HUES48 (cell line): ENCODE results near the gene YBEY.

Experiments used
- H3K27ac ChIP-seq: one replicate; pipeline ENCODE4 v1.7.0; 2013; ENCODE audit warnings: low read depth, low read length, inconsistent platforms
- H3K27me3 ChIP-seq: 2 replicates; pipeline ENCODE4 v1.6.1; 2013; ENCODE audit warnings: mild to moderate bottlenecking, low read length; ENCODE audit not compliant: control insufficient read depth, insufficient read depth
- H3K36me3 ChIP-seq: 2 replicates; pipeline ENCODE4 v1.6.1; 2013; ENCODE audit warnings: low read length; ENCODE audit not compliant: control insufficient read depth, insufficient read depth
- H3K4me1 ChIP-seq: 2 replicates; pipeline ENCODE4 v1.6.1; 2013; ENCODE audit warnings: mild to moderate bottlenecking, low read length; ENCODE audit not compliant: control insufficient read depth, insufficient read depth
- H3K4me3 ChIP-seq: 2 replicates; pipeline ENCODE4 v1.5.1; 2013; ENCODE audit warnings: mild to moderate bottlenecking, low read depth, low read length
- H3K9ac ChIP-seq: 2 replicates; pipeline ENCODE4 v1.6.1; 2013; ENCODE audit warnings: mild to moderate bottlenecking, low read depth, low read length, moderate library complexity
- H3K9me3 ChIP-seq: 2 replicates; pipeline ENCODE4 v1.6.1; 2013; ENCODE audit warnings: low read length; ENCODE audit not compliant: control insufficient read depth, insufficient read depth

YBEY gene

GRCh38 chr21:46248422-46248782 is 37.7 kb upstream of the YBEY start:
- no peak overlapping the region for H3K9ac ChIP-seq
- H3K36me3 ChIP-seq, result peaks cover 96% of the 10 kb centered on the region
- H3K4me1 ChIP-seq, result no peaks in the 10 kb centered on the region
- no peaks in the 10 kb centered on the region for H3K27me3 ChIP-seq
- H3K4me3 ChIP-seq, result no peak overlapping the region
- H3K9me3 ChIP-seq, result no peaks in the 10 kb centered on the region
- H3K27ac ChIP-seq, result no peak overlapping the region

- no peaks in the 10 kb centered on the region for H3K27me3 ChIP-seq
- no peak overlapping the region for H3K9ac ChIP-seq
- H3K36me3 ChIP-seq, result peaks cover 96% of the 10 kb centered on the region
- no peaks in the 10 kb centered on the region for H3K9me3 ChIP-seq
- no peak overlapping the region for H3K27ac ChIP-seq
- no peak overlapping the region for H3K4me3 ChIP-seq
- no peaks in the 10 kb centered on the region for H3K4me1 ChIP-seq
Observed at GRCh38 chr21:46248827-46249226, 37.3 kb upstream of the YBEY start.

GRCh38 chr21:46250146-46250725 is 35.9 kb upstream of the YBEY start:
- H3K27ac ChIP-seq, result no peak overlapping the region
- H3K36me3 ChIP-seq, result peaks cover 96% of the 10 kb centered on the region
- no peak overlapping the region for H3K9ac ChIP-seq
- H3K4me3 ChIP-seq, result no peak overlapping the region
- H3K4me1 ChIP-seq, result no peaks in the 10 kb centered on the region
- no peaks in the 10 kb centered on the region for H3K27me3 ChIP-seq
- H3K9me3 ChIP-seq, result no peaks in the 10 kb centered on the region

- Histone ChIP-seq H3K9ac (no peak overlapping the region), H3K9me3 (no peaks in the 10 kb centered on the region), H3K27me3 (no peaks in the 10 kb centered on the region), H3K4me3 (no peak overlapping the region), H3K36me3 (peaks cover 98% of the 10 kb centered on the region), H3K4me1 (no peaks in the 10 kb centered on the region), H3K27ac (no peak overlapping the region)
Observed at GRCh38 chr21:46252840-46253239, 33.3 kb upstream of the YBEY start.

- no peak overlapping the region for H3K4me3 ChIP-seq
- H3K9me3 ChIP-seq, result no peaks in the 10 kb centered on the region
- no peak overlapping the region for H3K27ac ChIP-seq
- no peaks in the 10 kb centered on the region for H3K27me3 ChIP-seq
- peaks cover 98% of the 10 kb centered on the region for H3K36me3 ChIP-seq
- H3K4me1 ChIP-seq, result no peaks in the 10 kb centered on the region
- H3K9ac ChIP-seq, result no peak overlapping the region
Observed at GRCh38 chr21:46253610-46254124, 32.5 kb upstream of the YBEY start.

GRCh38 chr21:46254208-46254975 is 31.8 kb upstream of the YBEY start:
- Histone ChIP-seq H3K27ac (no peak overlapping the region), H3K4me1 (no peaks in the 10 kb centered on the region), H3K4me3 (no peak overlapping the region), H3K9me3 (no peaks in the 10 kb centered on the region), H3K36me3 (peaks cover 96% of the 10 kb centered on the region), H3K9ac (no peak overlapping the region), H3K27me3 (no peaks in the 10 kb centered on the region)

- Histone ChIP-seq H3K4me1 (no peaks in the 10 kb centered on the region), H3K27me3 (no peaks in the 10 kb centered on the region), H3K4me3 (no peak overlapping the region), H3K27ac (no peak overlapping the region), H3K9me3 (no peaks in the 10 kb centered on the region), H3K9ac (no peak overlapping the region), H3K36me3 (peaks cover 95% of the 10 kb centered on the region)
Observed at GRCh38 chr21:46255166-46255565, 31.0 kb upstream of the YBEY start.

- H3K9ac ChIP-seq, result no peak overlapping the region
- no peaks in the 10 kb centered on the region for H3K9me3 ChIP-seq
- H3K36me3 ChIP-seq, result peaks cover 95% of the 10 kb centered on the region
- H3K27ac ChIP-seq, result no peak overlapping the region
- H3K4me3 ChIP-seq, result no peak overlapping the region
- H3K27me3 ChIP-seq, result no peaks in the 10 kb centered on the region
- no peaks in the 10 kb centered on the region for H3K4me1 ChIP-seq
Observed at GRCh38 chr21:46255758-46256337, 30.3 kb upstream of the YBEY start.

- no peak overlapping the region for H3K27ac ChIP-seq
- H3K4me1 ChIP-seq, result no peaks in the 10 kb centered on the region
- H3K9ac ChIP-seq, result no peak overlapping the region
- H3K36me3 ChIP-seq, result peaks cover 95% of the 10 kb centered on the region
- H3K9me3 ChIP-seq, result no peaks in the 10 kb centered on the region
- no peak overlapping the region for H3K4me3 ChIP-seq
- no peaks in the 10 kb centered on the region for H3K27me3 ChIP-seq
Observed at GRCh38 chr21:46256501-46256994, 29.6 kb upstream of the YBEY start.

GRCh38 chr21:46264046-46264689 is 22.0 kb upstream of the YBEY start:
- Histone ChIP-seq H3K9ac (no peak overlapping the region), H3K27me3 (no peaks in the 10 kb centered on the region), H3K4me3 (no peak overlapping the region), H3K27ac (no peak overlapping the region), H3K4me1 (no peaks in the 10 kb centered on the region), H3K36me3 (peaks cover 84% of the 10 kb centered on the region), H3K9me3 (no peaks in the 10 kb centered on the region)
